NT2/D1 (cell line): Measurements from ENCODE around the gene IQSEC1.
A peak's percentile ranks its signal among the peaks of the same experiment; 100 is the strongest.

Experiments
- DNase-seq: peaks from one replicate; pipeline ENCODE4 v3.0.0-alpha.2; 2011; ENCODE audit warnings: low read depth, low spot score
- H3K27me3 ChIP-seq: 2 replicates; pipeline ENCODE4 v1.6.0; 2011; ENCODE audit warnings: mild to moderate bottlenecking; ENCODE audit not compliant: insufficient read length, insufficient read depth
- H3K36me3 ChIP-seq: 2 replicates; pipeline ENCODE4 v1.6.1; 2011; ENCODE audit warnings: mild to moderate bottlenecking, low read length, mixed read lengths; ENCODE audit not compliant: insufficient read depth, insufficient read length
- H3K4me1 ChIP-seq: 2 replicates; pipeline ENCODE4 v1.5.1; 2011; ENCODE audit not compliant: insufficient read depth, insufficient read length
- H3K4me3 ChIP-seq: 2 replicates; pipeline ENCODE4 v1.5.1; 2011; ENCODE audit warnings: low read depth; ENCODE audit not compliant: insufficient read length
- H3K9ac ChIP-seq: 2 replicates; pipeline ENCODE4 v1.6.0; 2011; ENCODE audit warnings: low read depth; ENCODE audit not compliant: insufficient read length
- H3K9me3 ChIP-seq: 2 replicates; pipeline ENCODE4 v1.5.1; 2011; ENCODE audit warnings: mild to moderate bottlenecking, low read length; ENCODE audit not compliant: insufficient read depth
- SUZ12 ChIP-seq: IDR thresholded peaks from 2 replicates; pipeline ENCODE4 v1.6.1; 2011; ENCODE audit not compliant: insufficient read length, insufficient read depth; ENCODE audit errors: extremely low read depth
- YY1 ChIP-seq: IDR thresholded peaks from 2 replicates; pipeline ENCODE4 v1.6.1; 2011; ENCODE audit not compliant: insufficient read length, insufficient read depth
- ZNF274 ChIP-seq: IDR thresholded peaks from 2 replicates; pipeline ENCODE4 v1.6.1; 2011; ENCODE audit warnings: mild to moderate bottlenecking, low read depth, low read length

The IQSEC1 gene

GRCh38 chr3:13005301-13005700 is 67.9 kb downstream of the IQSEC1 start:
- Histone ChIP-seq H3K36me3 (peaks cover 9% of the 10 kb centered on the region), H3K9ac (peak overlapping the region; percentile 21), H3K4me1 (peaks cover 27% of the 10 kb centered on the region), H3K27me3 (no peaks in the 10 kb centered on the region), H3K4me3 (no peak overlapping the region), H3K9me3 (no peaks in the 10 kb centered on the region)
- DNase-seq = no peak
- TF ChIP-seq SUZ12 = no peak

GRCh38 chr3:13004376-13004775 is 68.9 kb downstream of the IQSEC1 start:
- peaks cover 27% of the 10 kb centered on the region for H3K4me1 ChIP-seq
- no peak overlapping the region for H3K4me3 ChIP-seq
- DNase-seq = no peak
- H3K9ac ChIP-seq = peak overlapping the region; percentile 25
- no peaks in the 10 kb centered on the region for H3K9me3 ChIP-seq
- H3K27me3 ChIP-seq = no peaks in the 10 kb centered on the region
- TF ChIP-seq YY1 (no peak), ZNF274 (no peak), SUZ12 (no peak)
- peaks cover 4% of the 10 kb centered on the region for H3K36me3 ChIP-seq

GRCh38 chr3:13003608-13004007 is 69.6 kb downstream of the IQSEC1 start:
- no peak overlapping the region for H3K4me3 ChIP-seq
- peaks cover 4% of the 10 kb centered on the region for H3K36me3 ChIP-seq
- H3K9ac ChIP-seq = no peak overlapping the region
- DNase-seq = no peak
- TF ChIP-seq SUZ12 = no peak
- no peak for TF ChIP-seq YY1
- no peak for TF ChIP-seq ZNF274
- no peaks in the 10 kb centered on the region for H3K27me3 ChIP-seq
- no peaks in the 10 kb centered on the region for H3K9me3 ChIP-seq
- H3K4me1 ChIP-seq = peaks cover 23% of the 10 kb centered on the region

- Histone ChIP-seq H3K9me3 (no peaks in the 10 kb centered on the region), H3K9ac (no peak overlapping the region), H3K36me3 (peaks cover 4% of the 10 kb centered on the region), H3K4me3 (no peak overlapping the region), H3K4me1 (peaks cover 17% of the 10 kb centered on the region), H3K27me3 (no peaks in the 10 kb centered on the region)
- DNase-seq = no peak
- no peak for TF ChIP-seq SUZ12
- TF ChIP-seq ZNF274 = no peak
- TF ChIP-seq YY1 = no peak
Measured at GRCh38 chr3:13002398-13003124, 70.7 kb downstream of the IQSEC1 start.

- Histone ChIP-seq H3K4me3 (no peak overlapping the region), H3K4me1 (peaks cover 5% of the 10 kb centered on the region), H3K36me3 (peaks cover 4% of the 10 kb centered on the region), H3K9ac (peak overlapping the region; percentile 14), H3K9me3 (no peaks in the 10 kb centered on the region), H3K27me3 (no peaks in the 10 kb centered on the region)
- TF ChIP-seq YY1 (no peak), SUZ12 (no peak), ZNF274 (no peak)
- no peak for DNase-seq
Measured at GRCh38 chr3:12999147-13000140, 73.8 kb downstream of the IQSEC1 start.

- Histone ChIP-seq H3K4me3 (no peak overlapping the region), H3K9ac (no peak overlapping the region), H3K27me3 (no peaks in the 10 kb centered on the region), H3K36me3 (peaks cover 4% of the 10 kb centered on the region), H3K9me3 (no peaks in the 10 kb centered on the region), H3K4me1 (peaks cover 2% of the 10 kb centered on the region)
- TF ChIP-seq ZNF274 (no peak), YY1 (no peak), SUZ12 (no peak)
- DNase-seq = no peak
Measured at GRCh38 chr3:12998648-12999047, 74.6 kb downstream of the IQSEC1 start.

- no peak for TF ChIP-seq YY1
- TF ChIP-seq SUZ12 = no peak
- no peak for TF ChIP-seq ZNF274
- no peak for DNase-seq
- Histone ChIP-seq H3K9ac (no peak overlapping the region), H3K4me1 (peaks cover 9% of the 10 kb centered on the region), H3K27me3 (no peaks in the 10 kb centered on the region), H3K4me3 (no peak overlapping the region), H3K36me3 (peaks cover 4% of the 10 kb centered on the region), H3K9me3 (no peaks in the 10 kb centered on the region)
Measured at GRCh38 chr3:12997387-12997786, 75.8 kb downstream of the IQSEC1 start.
